H9 (cell line): ENCODE results near the gene RALGAPA2. TPM values are rescaled to one million over a fixed set of nuclear protein-coding genes. Genes with fewer than 3 reads are reported as not detected.

Experiments used
- DNase-seq: peaks from one replicate; pipeline ENCODE4 v3.0.0-alpha.2; 2017
- H2AFZ ChIP-seq: one replicate; pipeline ENCODE4 v1.6.1; 2013; ENCODE audit warnings: mild to moderate bottlenecking, low read length, control low read depth, moderate library complexity
- H2AK5ac ChIP-seq: 2 replicates; pipeline ENCODE4 v1.6.1; 2013; ENCODE audit warnings: low read length, control low read depth, mixed read lengths; ENCODE audit not compliant: insufficient read length
- H2BK120ac ChIP-seq: one replicate; pipeline ENCODE4 v1.6.1; 2013; ENCODE audit warnings: low read depth, mild to moderate bottlenecking, low read length, control low read depth, inconsistent platforms; ENCODE audit not compliant: poor library complexity, severe bottlenecking
- H2BK12ac ChIP-seq: 2 replicates; pipeline ENCODE4 v1.6.1; 2013; ENCODE audit warnings: low read length, control low read depth, mixed read lengths, low read depth; ENCODE audit not compliant: insufficient read length
- H2BK15ac ChIP-seq: 2 replicates; pipeline ENCODE4 v1.6.1; 2013; ENCODE audit warnings: low read depth, low read length, control low read depth
- H2BK20ac ChIP-seq: one replicate; pipeline ENCODE4 v1.6.1; 2013; ENCODE audit warnings: low read depth, mild to moderate bottlenecking, low read length, control low read depth, inconsistent platforms; ENCODE audit not compliant: poor library complexity, severe bottlenecking
- H2BK5ac ChIP-seq: 2 replicates; pipeline ENCODE4 v1.6.1; 2013; ENCODE audit warnings: low read length, control low read depth, mixed read lengths; ENCODE audit not compliant: insufficient read length
- H3K14ac ChIP-seq: 2 replicates; pipeline ENCODE4 v1.6.1; 2013; ENCODE audit warnings: low read length, control low read depth; ENCODE audit not compliant: insufficient read depth
- H3K18ac ChIP-seq: 2 replicates; pipeline ENCODE4 v1.6.1; 2013; ENCODE audit warnings: low read depth, mild to moderate bottlenecking, mixed read lengths, low read length, control low read depth; ENCODE audit not compliant: insufficient read length
- H3K23ac ChIP-seq: 2 replicates; pipeline ENCODE4 v1.6.1; 2013; ENCODE audit warnings: low read length, control low read depth, mixed read lengths, low read depth; ENCODE audit not compliant: insufficient read length
- H3K23me2 ChIP-seq: 2 replicates; pipeline ENCODE4 v1.6.1; 2013; ENCODE audit warnings: low read depth, mild to moderate bottlenecking, mixed read lengths, low read length, control low read depth; ENCODE audit not compliant: insufficient read length, poor library complexity, severe bottlenecking
- H3K27ac ChIP-seq: 2 replicates; pipeline ENCODE4 v1.5.1; 2013; ENCODE audit warnings: low read length, control low read depth, mixed read lengths, low read depth; ENCODE audit not compliant: insufficient read length
- H3K27me3 ChIP-seq: 2 replicates; pipeline ENCODE4 v1.6.1; 2013; ENCODE audit warnings: low read length, control low read depth, inconsistent platforms; ENCODE audit not compliant: insufficient read depth
- H3K4ac ChIP-seq: 2 replicates; pipeline ENCODE4 v1.6.1; 2013; ENCODE audit warnings: low read depth, mild to moderate bottlenecking, control low read depth, inconsistent platforms, low read length, moderate library complexity
- H3K4me1 ChIP-seq: 2 replicates; pipeline ENCODE4 v1.6.1; 2013; ENCODE audit warnings: low read length, control low read depth, inconsistent platforms; ENCODE audit not compliant: insufficient read depth
- H3K4me2 ChIP-seq: 2 replicates; pipeline ENCODE4 v1.6.1; 2013; ENCODE audit warnings: low read length, control low read depth, mixed read lengths; ENCODE audit not compliant: insufficient read length, insufficient read depth
- H3K56ac ChIP-seq: 2 replicates; pipeline ENCODE4 v1.6.1; 2013; ENCODE audit warnings: low read depth, mild to moderate bottlenecking, mixed read lengths, low read length, control low read depth; ENCODE audit not compliant: insufficient read length
- H3K79me1 ChIP-seq: 2 replicates; pipeline ENCODE4 v1.6.1; 2013; ENCODE audit warnings: low read depth, mild to moderate bottlenecking, moderate library complexity, low read length, control low read depth, inconsistent platforms; ENCODE audit not compliant: insufficient read depth, poor library complexity, severe bottlenecking
- H3K79me2 ChIP-seq: 2 replicates; pipeline ENCODE4 v1.6.1; 2013; ENCODE audit warnings: low read length, control low read depth, inconsistent platforms; ENCODE audit not compliant: insufficient read depth
- H3K9ac ChIP-seq: 2 replicates; pipeline ENCODE4 v1.6.1; 2013; ENCODE audit warnings: low read length, control low read depth, mixed read lengths; ENCODE audit not compliant: insufficient read length; ENCODE audit errors: extremely low read depth
- H3K9me3 ChIP-seq: one replicate; pipeline ENCODE4 v1.6.1; 2013; ENCODE audit warnings: low read depth, low read length, inconsistent platforms; ENCODE audit not compliant: control insufficient read depth
- H3T11ph ChIP-seq: one replicate; pipeline ENCODE4 v1.6.1; 2013; ENCODE audit warnings: mild to moderate bottlenecking, low read length, control low read depth, inconsistent platforms
- H4K20me1 ChIP-seq: one replicate; pipeline ENCODE4 v1.6.1; 2013; ENCODE audit not compliant: control insufficient read depth, insufficient read length, insufficient read depth
- H4K5ac ChIP-seq: 2 replicates; pipeline ENCODE4 v1.6.1; 2013; ENCODE audit warnings: low read depth, mild to moderate bottlenecking, mixed read lengths, low read length, control low read depth; ENCODE audit not compliant: insufficient read length
- H4K8ac ChIP-seq: replicated peaks from 2 replicates; pipeline ENCODE4 v1.6.1; 2013; ENCODE audit warnings: low read length, control low read depth, mixed read lengths, low read depth; ENCODE audit not compliant: insufficient read length
- H4K91ac ChIP-seq: 2 replicates; pipeline ENCODE4 v1.6.1; 2013; ENCODE audit warnings: low read depth, mild to moderate bottlenecking, moderate library complexity, mixed read lengths, low read length, control low read depth; ENCODE audit not compliant: insufficient read length
- H3K27ac Mint-ChIP-seq, 3 experiments: 2 replicates in 2 of 3; 3 replicates in 1 of 3; pipeline ENCODE4 v1.8.0; 2020 to 2021; ENCODE audit warnings: mixed read lengths in 3 of 3, mild to moderate bottlenecking in 1 of 3, moderate library complexity in 1 of 3
- H3K27me3 Mint-ChIP-seq: 2 replicates; pipeline ENCODE4 v1.8.0; 2021; ENCODE audit warnings: low read depth, mild to moderate bottlenecking, moderate library complexity, mixed read lengths
- H3K36me3 Mint-ChIP-seq, 3 experiments: 2 replicates in 2 of 3; 3 replicates in 1 of 3; pipeline ENCODE4 v1.8.0; 2020 to 2021; ENCODE audit warnings: low read depth in 3 of 3, mixed read lengths in 3 of 3; ENCODE audit not compliant: insufficient read depth in 1 of 3
- H3K4me1 Mint-ChIP-seq, 2 experiments: 2 replicates each; pipeline ENCODE4 v1.8.0; 2020; ENCODE audit warnings: mixed read lengths in 2 of 2
- H3K4me3 Mint-ChIP-seq, 2 experiments: 2 replicates in 1 of 2; 3 replicates in 1 of 2; pipeline ENCODE4 v1.8.0; 2020 to 2021; ENCODE audit warnings: mild to moderate bottlenecking in 2 of 2, mixed read lengths in 2 of 2, moderate library complexity in 1 of 2
- H3K9me3 Mint-ChIP-seq, 2 experiments: 2 replicates in 1 of 2; 3 replicates in 1 of 2; pipeline ENCODE4 v1.8.0; 2020; ENCODE audit warnings: mild to moderate bottlenecking in 2 of 2, mixed read lengths in 2 of 2, moderate library complexity in 1 of 2
- WGBS: extraction: QIAGEN DNeasy Blood & Tissue Kit; methylation state at CpG from one replicate; pipeline ENCODE4 v1.1.7; 2013; ENCODE audit warnings: missing lambda C conversion rate, low lambda C conversion rate, mixed read lengths; ENCODE audit not compliant: insufficient read length; ENCODE audit errors: extremely low coverage; 5-methylcytosine and 5-hydroxymethylcytosine counted together
- total RNA-seq: library from RNA; stranded (reverse); gene quantifications from 2 replicates; pipeline ENCODE4 v1.2.1, GENCODE V29; 2021
- TF ChIP-seq, protein P1 (sequence below): fragments of 200-600 bp; sonication (generic); conservative IDR thresholded peaks from 3 replicates; pipeline ENCODE4 v1.8.0; 2021; ENCODE audit warnings: antibody characterized with exemption, mild to moderate bottlenecking

Gene RALGAPA2
- total RNA-seq, 1 experiment from 2014 or later, result 16.6 TPM

DNA sequence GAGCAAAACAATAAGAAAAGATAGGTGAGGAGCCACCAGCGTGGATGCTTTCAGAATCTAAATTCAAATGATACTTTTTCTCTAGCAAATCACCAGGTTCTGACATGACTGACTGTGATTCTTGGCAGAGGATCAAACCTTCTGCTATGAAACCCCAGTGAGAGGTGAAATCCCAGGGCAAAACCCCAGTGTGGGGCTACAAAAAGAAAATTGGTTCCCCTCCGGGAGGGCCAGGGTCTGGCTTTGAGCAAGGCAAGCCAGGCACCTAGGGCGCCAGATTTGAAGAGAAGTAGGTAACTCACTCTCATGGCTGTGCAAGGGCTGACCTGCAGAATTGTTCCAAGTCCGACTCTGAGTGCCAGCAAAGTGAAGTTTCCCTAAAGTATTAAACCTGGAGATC, 20.2 kb upstream of the RALGAPA2 start:
- Mint-ChIP-seq H3K4me1 (peaks cover 13 to 15% of the 10 kb centered on the region in 2 experiments), H3K27ac (no peak overlapping the region), H3K27me3 (no peaks in the 10 kb centered on the region; the same call in none of the 2 replicates), H3K9me3 (no peaks in the 10 kb centered on the region), H3K4me3 (no peak overlapping the region), H3K36me3 (no peaks in the 10 kb centered on the region)
- H2BK12ac ChIP-seq, result no peak overlapping the region
- TF ChIP-seq, protein P1, sequence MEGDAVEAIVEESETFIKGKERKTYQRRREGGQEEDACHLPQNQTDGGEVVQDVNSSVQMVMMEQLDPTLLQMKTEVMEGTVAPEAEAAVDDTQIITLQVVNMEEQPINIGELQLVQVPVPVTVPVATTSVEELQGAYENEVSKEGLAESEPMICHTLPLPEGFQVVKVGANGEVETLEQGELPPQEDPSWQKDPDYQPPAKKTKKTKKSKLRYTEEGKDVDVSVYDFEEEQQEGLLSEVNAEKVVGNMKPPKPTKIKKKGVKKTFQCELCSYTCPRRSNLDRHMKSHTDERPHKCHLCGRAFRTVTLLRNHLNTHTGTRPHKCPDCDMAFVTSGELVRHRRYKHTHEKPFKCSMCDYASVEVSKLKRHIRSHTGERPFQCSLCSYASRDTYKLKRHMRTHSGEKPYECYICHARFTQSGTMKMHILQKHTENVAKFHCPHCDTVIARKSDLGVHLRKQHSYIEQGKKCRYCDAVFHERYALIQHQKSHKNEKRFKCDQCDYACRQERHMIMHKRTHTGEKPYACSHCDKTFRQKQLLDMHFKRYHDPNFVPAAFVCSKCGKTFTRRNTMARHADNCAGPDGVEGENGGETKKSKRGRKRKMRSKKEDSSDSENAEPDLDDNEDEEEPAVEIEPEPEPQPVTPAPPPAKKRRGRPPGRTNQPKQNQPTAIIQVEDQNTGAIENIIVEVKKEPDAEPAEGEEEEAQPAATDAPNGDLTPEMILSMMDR, result no peak
- H3K18ac ChIP-seq, result no peak overlapping the region
- no peak overlapping the region for H3K9ac ChIP-seq
- no peak overlapping the region for H2BK20ac ChIP-seq
- no peak overlapping the region for H2AK5ac ChIP-seq
- no peaks in the 10 kb centered on the region for H3K4me1 ChIP-seq
- WGBS, result no CpG with 5 or more reads among the region's 4 CpGs
- H3K14ac ChIP-seq, result no peak overlapping the region
- no peak overlapping the region for H2BK120ac ChIP-seq
- no peak overlapping the region for H3K4ac ChIP-seq
- no peak overlapping the region for H3K23ac ChIP-seq
- no peak overlapping the region for H4K5ac ChIP-seq
- no peaks in the 10 kb centered on the region for H3K27me3 ChIP-seq
- no peaks in the 10 kb centered on the region for H3K23me2 ChIP-seq
- H3K4me2 ChIP-seq, result no peak overlapping the region
- no peak overlapping the region for H3T11ph ChIP-seq
- no peaks in the 10 kb centered on the region for H3K9me3 ChIP-seq
- no peak overlapping the region for H3K27ac ChIP-seq
- no peak overlapping the region for H2BK5ac ChIP-seq
- H3K56ac ChIP-seq, result no peak overlapping the region
- no peak overlapping the region for H4K8ac ChIP-seq
- no peak overlapping the region for H2BK15ac ChIP-seq
- H4K20me1 ChIP-seq, result no peaks in the 10 kb centered on the region
- H4K91ac ChIP-seq, result no peak overlapping the region
- no peak overlapping the region for H2AFZ ChIP-seq
- no peak for DNase-seq
- H3K79me2 ChIP-seq, result no peaks in the 10 kb centered on the region
- no peaks in the 10 kb centered on the region for H3K79me1 ChIP-seq
